GM19324 (cell line): ENCODE results near the gene RBM20.
"Not testable (repeated sequence)": the region's sequence is repeated elsewhere in the genome, so short reads cannot be mapped to it uniquely, and the experiment has no call there.

Source experiments
- ATAC-seq: cut with Tn5 transposase; IDR thresholded peaks from one replicate; pipeline ENCODE4 v1.9.1; 2021; ENCODE audit warnings: mild to moderate bottlenecking, moderate library complexity; ENCODE audit not compliant: unreplicated experiment, low FRiP score

Gene RBM20

GRCh38 chr10:110643653-110644597 lies at the start of gene RBM20:
Gene RBM20, plus strand, starts transcription at chr10:110644336. Its CDS starts 119 bp downstream, at chr10:110644455.
- ATAC-seq, result no peak

- no peak for ATAC-seq
These were observed 46.7 kb upstream of the RBM20 start for GRCh38 chr10:110597476-110597875.

- ATAC-seq, result no peak
These were observed 43.5 kb upstream of the RBM20 start for GRCh38 chr10:110600487-110601101.

GRCh38 chr10:110601581-110601980 lies 42.6 kb upstream of the RBM20 start:
- ATAC-seq, result no peak

- no peak for ATAC-seq
These were observed 36.0 kb upstream of the RBM20 start for GRCh38 chr10:110608087-110608486.

GRCh38 chr10:110609605-110610004 lies 34.5 kb upstream of the RBM20 start:
- no peak for ATAC-seq

GRCh38 chr10:110610308-110610774 lies 33.8 kb upstream of the RBM20 start:
- ATAC-seq, result no peak

- ATAC-seq, result not testable (repeated sequence)
These were observed 33.4 kb upstream of the RBM20 start for GRCh38 chr10:110610781-110611180.

GRCh38 chr10:110612087-110612486 lies 32.0 kb upstream of the RBM20 start:
- ATAC-seq, result no peak

- no peak for ATAC-seq
These were observed 31.5 kb upstream of the RBM20 start for GRCh38 chr10:110612629-110613028.

- ATAC-seq, result no peak
These were observed 30.7 kb upstream of the RBM20 start for GRCh38 chr10:110613341-110613995.

GRCh38 chr10:110613996-110614495 lies 30.1 kb upstream of the RBM20 start:
- no peak for ATAC-seq

GRCh38 chr10:110615057-110615747 lies 28.9 kb upstream of the RBM20 start:
- no peak for ATAC-seq

GRCh38 chr10:110616493-110617033 lies 27.6 kb upstream of the RBM20 start:
- no peak for ATAC-seq

GRCh38 chr10:110617425-110618229 lies 26.5 kb upstream of the RBM20 start:
- no peak for ATAC-seq

GRCh38 chr10:110618230-110618610 lies 25.9 kb upstream of the RBM20 start:
- ATAC-seq, result no peak

- ATAC-seq, result no peak
These were observed 24.4 kb upstream of the RBM20 start for GRCh38 chr10:110619514-110620397.

GRCh38 chr10:110620398-110620719 lies 23.8 kb upstream of the RBM20 start:
- ATAC-seq, result no peak
